ENCODE measurements around the gene CAMK1D. TPM values are rescaled to one million over a fixed set of nuclear protein-coding genes. Genes with fewer than 3 reads are reported as not detected.

The CAMK1D gene
- total and polyA plus RNA-seq, 2 donors (not counting 3 experiments of a cell fraction or from before 2014, with no cell fraction given): 0.37 to 4.2 TPM

DNA sequence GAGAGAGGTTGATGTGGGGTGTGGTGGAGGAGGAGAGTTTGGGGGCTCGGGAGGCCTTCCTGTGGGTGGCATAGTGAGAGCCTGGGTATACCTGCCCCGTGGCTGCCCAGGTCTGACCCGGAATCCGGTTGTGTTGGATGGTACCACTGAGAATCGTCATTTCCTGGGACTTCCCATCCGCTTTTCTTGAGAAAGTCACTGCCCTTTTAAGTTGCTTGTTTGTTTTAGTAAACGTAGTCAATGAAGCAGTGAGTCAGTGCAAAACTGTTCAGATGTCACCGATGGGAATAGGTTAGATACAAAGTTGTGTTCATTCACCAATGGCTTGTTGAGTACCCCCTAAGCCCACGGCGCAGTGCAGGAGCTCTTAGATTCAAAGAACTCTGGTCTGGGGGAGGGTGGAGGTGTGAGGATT is 285.8 kb downstream of the CAMK1D start:
- ChIA-PET POLR2A (no interaction called here), CTCF (no interaction called here)
- Histone ChIP-seq H3K4me1 (ENCODE audit: control insufficient read depth, extremely low read depth, insufficient read depth, low read length) (no peaks in the 10 kb centered on the region), H3K9me1 (replicated peaks; ENCODE audit: control insufficient read depth, extremely low read depth, insufficient read depth, low read length) (no peaks in the 10 kb centered on the region), H2AFZ (ENCODE audit: low read depth, low read length) (no peak overlapping the region), H3K4me3 (replicated peaks in 1 of 3; ENCODE audit: insufficient read depth in 1 of 3, low read depth in 1 of 3, low read length in 3 of 3) (no peak overlapping the region), H3K27ac (ENCODE audit: insufficient read depth, low read depth, low read length) (no peak overlapping the region), H3K9ac (replicated peaks; ENCODE audit: extremely low read depth, insufficient read depth, low read length) (no peak overlapping the region), H3K36me3 (ENCODE audit: control insufficient read depth in 2 of 2, extremely low read depth in 1 of 2, insufficient read depth in 2 of 2, low read length in 2 of 2) (no peaks in the 10 kb centered on the region), H3K79me2 (ENCODE audit: control insufficient read depth, insufficient read depth, low read length) (no peaks in the 10 kb centered on the region), H3K4me2 (ENCODE audit: insufficient read depth, low read length) (no peak overlapping the region), H3K27me3 (ENCODE audit: control insufficient read depth in 2 of 2, insufficient read depth in 2 of 2, low read length in 2 of 2) (no peaks in the 10 kb centered on the region), H3K9me3 (replicated peaks; ENCODE audit: control insufficient read depth, insufficient read depth, low read length) (no peaks in the 10 kb centered on the region), H4K20me1 (replicated peaks; ENCODE audit: control insufficient read depth, extremely low read depth, insufficient read depth, low read length) (no peaks in the 10 kb centered on the region)
- TF ChIP-seq POLR2A (IDR thresholded peaks at IDR 0.05; ENCODE audit: low read depth, low read length) (no peak), GATA2 (IDR thresholded peaks at IDR 0.05; ENCODE audit: insufficient read depth, insufficient read length, low read depth, low read length) (no peak), POLR2AphosphoS5 (IDR thresholded peaks at IDR 0.05; ENCODE audit: insufficient read depth, low read depth, low read length) (no peak), MYC (IDR thresholded peaks at IDR 0.05; ENCODE audit: low read depth, low read length) (no peak), CTCF (IDR thresholded peaks at IDR 0.05; ENCODE audit: extremely low read depth in 1 of 2, insufficient read depth in 1 of 2, low read depth in 1 of 2, low read length in 2 of 2) (no peak), EZH2 (IDR thresholded peaks at IDR 0.05; ENCODE audit: borderline replicate concordance, low read depth, low read length, severe bottlenecking) (no peak), FOS (IDR thresholded peaks at IDR 0.05; ENCODE audit: borderline replicate concordance, insufficient read depth, low read length) (no peak), JUN (IDR thresholded peaks at IDR 0.05; ENCODE audit: borderline replicate concordance, insufficient read depth, insufficient read length, low read depth) (no peak)
- TF ChIP-seq, protein P1, sequence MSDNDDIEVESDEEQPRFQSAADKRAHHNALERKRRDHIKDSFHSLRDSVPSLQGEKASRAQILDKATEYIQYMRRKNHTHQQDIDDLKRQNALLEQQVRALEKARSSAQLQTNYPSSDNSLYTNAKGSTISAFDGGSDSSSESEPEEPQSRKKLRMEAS (IDR thresholded peaks at IDR 0.05; ENCODE audit: insufficient read depth, insufficient read length): no peak
- dilution Hi-C loops (cut with MboI; ENCODE audit: extremely low pct_ligation_motif_present, low sequenced_read_pairs): no loop called here
- BruUV-seq (replicated peaks): no TSS peak
- FAIRE-seq (no peak), DNase-seq (ENCODE audit: low read depth, low spot score) (no peak)
- intact Hi-C loops (cut with micrococcal nuclease): no loop called here

All from endothelial cell of umbilical vein (primary cell).